GM20431 (cell line): ENCODE results near the gene PTPMT1.

Source experiments
- in situ Hi-C: fragments of 300-500 bp; cut with MseI, MboI; formaldehyde crosslinking; loops from one replicate; pipeline ENCODE4 v1.15.0; 2020; ENCODE audit warnings: low sequenced_read_pairs; ENCODE audit not compliant: unreplicated experiment

The PTPMT1 gene

DNA sequence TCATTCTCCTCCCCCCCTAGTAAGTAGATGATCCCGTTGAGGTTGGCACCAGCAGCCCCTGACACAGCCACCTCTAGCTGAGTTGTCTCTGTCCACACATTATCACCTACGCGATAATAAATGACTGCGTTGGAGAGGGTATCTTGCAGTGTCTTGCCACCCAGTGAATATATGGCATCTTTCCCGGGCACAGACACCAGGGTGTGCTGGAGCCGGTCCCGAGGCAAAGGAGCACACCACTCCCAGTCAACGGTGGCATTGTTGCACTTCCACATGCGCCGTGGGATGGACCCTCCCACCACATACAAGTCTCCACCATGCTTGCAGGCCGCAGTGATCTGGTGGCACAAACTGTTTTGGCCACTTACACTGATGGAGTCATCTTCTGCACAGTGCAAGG lies 7.9 kb downstream of the PTPMT1 start:
- in situ Hi-C loops: no loop called here

DNA sequence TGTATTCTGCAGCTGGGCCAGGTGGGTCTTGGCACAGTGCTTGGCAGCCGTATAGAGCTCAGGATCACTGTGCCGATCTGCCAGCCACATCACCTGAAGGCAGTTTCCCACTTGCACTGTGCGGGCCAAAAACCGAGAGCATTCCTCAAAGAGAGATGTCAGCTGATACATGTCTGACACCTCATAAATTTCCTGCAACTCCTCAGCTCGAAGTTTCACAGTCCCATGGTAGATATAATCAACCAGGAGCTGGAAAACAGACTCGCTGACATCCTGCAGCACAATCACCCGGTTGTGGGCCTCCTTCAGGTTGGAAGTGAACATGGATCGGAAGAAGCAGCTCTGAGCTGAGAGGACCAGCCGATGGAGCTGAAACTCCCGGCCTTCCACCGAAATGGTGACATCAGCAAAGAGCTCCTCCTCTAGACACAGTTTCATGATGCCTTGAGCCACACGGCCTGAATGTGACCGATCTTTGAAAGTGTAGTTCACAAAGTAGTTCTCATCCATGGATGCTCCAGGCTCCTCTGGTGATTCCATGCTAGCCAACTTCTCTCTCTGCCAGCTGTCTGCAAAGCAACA lies 12.2 kb downstream of the PTPMT1 start:
- in situ Hi-C loops: no loop called here

DNA sequence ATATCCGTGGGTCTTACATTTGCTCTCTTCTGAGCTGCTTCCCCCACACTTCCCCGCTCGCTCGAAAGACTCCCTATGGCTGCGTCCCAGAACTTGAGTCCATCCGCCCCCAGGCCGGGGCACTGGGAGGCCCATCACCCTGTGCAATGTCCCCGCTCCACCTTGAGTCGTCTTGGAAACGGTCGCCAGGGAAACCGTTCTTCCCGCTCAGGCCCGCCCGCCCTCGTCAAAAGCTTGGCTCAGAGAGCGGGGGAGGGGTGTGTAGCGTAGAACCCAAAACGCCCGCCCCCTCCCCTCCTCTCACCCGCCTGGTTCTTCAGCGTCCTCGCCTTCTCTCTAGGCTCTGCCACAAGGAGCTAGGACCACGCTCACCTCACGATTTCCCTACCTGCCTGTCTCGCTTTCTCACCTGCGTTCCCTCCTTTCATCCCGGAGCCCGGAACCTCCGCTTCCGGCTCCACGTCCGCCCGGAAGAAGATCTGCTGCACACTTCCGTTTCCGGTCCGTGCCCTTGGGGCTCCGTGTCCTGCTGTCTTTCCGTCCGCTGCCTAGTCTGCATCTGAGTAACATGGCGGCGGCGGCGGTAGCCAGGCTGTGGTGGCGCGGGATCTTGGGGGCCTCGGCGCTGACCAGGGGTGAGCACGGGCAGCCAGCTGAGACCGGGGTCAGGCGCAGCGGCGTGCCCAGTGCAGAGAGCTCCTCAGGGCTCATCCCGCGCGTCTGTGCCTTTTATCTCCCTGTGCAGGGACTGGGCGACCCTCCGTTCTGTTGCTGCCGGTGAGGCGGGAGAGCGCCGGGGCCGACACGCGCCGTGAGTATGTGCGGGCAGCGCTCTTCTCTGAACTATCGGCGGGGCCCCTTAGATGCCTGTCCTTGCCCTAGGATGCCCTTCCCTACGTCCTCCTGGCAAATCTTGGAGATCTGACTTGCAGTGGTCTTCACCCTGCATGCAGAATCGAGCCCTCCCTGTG lies 13.4 kb downstream of the PTPMT1 start, which contains the start of the genes KBTBD4 and NDUFS3:
Gene KBTBD4, minus strand, starts transcription at position 447 of the 971 bp plus-strand sequence. Its CDS starts 19 bp downstream, at position 428.
Gene NDUFS3, plus strand, starts transcription at position 551 of the 971 bp plus-strand sequence. Its CDS starts 18 bp downstream, at position 569.
- in situ Hi-C loops: no loop called here

DNA sequence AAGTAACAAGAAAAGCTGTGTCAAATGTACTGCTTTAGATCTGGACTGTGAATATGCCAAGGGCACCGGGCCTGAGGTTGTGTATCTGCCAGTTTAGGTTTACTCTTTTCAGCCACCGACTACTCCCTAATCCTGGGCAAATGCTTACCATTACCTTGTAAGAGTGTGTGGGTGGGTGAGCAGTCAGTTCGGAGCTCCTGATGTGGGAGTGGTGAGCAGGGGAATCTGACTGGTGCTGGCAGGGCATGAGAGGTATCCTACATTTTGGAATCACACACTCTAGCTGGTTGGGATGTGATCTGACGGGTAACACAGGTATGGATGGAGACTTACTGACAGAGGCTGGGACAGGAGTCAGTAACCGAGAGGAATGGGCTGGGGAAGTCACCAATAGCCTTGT lies 18.4 kb downstream of the PTPMT1 start:
- in situ Hi-C loops: no loop called here

DNA sequence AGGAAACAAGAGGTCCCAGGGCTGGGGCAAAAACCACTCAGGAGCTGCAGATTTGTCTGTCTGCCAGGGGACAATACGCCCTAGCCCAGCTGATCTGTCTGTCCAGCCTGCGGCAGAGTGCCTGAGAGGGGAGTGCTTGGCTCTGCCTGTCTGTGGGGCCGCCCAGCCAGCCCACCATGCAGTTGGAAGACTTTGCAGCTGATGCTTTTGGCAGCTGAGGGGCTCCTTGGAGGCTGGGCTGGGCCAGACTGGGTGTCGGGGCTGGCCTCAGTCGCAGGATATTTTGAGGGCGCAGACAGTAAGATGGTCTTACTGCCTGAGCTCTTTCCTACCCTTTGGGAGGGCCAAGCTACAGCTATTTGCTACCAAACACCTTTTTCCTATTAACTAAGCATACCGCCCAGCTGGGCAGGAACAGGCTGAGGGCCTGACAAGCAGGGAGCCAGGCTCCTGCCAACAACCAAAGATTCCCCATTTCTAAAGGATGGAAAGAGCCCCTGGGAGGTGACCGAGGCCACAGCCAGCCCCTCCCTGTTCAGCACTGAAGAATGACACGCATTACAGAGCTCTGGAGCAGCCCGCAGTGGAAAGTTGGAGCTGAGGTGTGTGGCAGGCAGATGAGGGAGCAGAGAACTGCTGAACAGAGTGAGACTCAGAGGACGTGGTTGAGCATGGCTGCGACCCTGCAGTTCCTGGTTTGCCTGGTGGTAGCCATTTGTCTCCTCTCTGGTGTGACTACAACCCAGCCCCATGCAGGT lies 20.9 kb downstream of the PTPMT1 start, which contains the start of gene FAM180B:
Gene FAM180B, plus strand, starts transcription at position 581 of the 758 bp plus-strand sequence. Its CDS starts 91 bp downstream, at position 672.
- in situ Hi-C loops: no loop called here

DNA sequence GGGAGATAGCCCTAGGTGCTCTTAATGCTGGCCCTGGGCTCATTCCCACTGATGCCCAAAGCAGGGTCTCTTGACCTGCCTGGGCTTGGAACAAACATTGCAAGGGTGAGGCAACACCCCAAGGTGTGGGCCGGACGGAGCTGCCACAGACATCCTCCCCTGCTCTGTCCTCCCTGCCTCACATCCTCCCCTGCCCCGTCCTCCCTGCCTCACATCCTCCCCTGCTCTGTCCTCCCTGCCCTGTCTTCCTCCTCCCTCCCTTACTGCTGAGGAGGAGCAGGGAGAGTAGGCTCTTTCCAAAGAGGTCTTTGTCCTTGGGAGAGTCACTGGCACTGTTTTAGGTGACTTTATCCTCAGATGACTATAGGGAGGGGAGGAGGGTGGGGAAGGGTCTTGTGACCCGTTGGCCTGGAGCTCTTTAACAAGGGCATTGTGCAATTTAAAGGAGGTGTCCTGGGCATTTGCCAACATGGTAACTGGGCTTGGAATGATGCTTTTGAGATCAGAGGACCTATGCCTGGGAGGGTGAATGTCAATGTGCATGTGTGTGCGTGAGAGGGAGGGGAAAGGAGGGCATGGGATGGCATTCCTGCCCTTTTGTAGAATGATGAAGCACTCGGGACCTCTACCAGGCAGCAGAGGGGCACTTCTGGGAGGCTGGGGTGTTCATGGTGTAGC lies 21.8 kb downstream of the PTPMT1 start:
- in situ Hi-C loops: no loop called here

DNA sequence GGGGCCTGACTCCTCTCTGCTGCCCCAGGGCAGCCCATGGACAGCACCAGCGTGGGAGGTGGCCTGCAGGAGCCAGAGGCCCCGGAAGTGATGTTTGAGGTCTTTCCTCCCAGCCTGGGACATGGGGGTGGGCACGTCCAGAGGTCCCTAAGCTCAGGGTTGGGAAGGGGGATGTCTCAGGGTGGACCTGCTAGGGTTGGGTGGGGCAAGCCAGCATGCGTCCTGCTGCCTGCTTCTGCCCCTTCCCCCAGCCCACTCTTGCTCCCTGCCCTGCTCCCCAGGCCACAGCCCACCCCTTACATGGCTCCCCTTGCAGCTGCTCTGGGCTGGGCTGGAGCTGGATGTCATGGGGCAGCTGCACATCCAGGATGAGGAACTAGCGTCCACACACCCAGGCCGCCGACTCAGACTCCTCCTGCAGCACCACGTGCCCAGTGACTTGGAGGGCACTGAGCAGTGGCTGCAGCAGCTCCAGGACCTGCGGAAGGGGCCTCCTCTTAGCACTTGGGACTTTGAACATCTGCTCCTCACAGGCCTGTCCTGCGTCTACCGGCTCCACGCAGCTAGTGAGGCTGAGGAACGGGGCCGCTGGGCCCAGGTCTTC lies 22.4 kb downstream of the PTPMT1 start:
- in situ Hi-C loops: no loop called here

DNA sequence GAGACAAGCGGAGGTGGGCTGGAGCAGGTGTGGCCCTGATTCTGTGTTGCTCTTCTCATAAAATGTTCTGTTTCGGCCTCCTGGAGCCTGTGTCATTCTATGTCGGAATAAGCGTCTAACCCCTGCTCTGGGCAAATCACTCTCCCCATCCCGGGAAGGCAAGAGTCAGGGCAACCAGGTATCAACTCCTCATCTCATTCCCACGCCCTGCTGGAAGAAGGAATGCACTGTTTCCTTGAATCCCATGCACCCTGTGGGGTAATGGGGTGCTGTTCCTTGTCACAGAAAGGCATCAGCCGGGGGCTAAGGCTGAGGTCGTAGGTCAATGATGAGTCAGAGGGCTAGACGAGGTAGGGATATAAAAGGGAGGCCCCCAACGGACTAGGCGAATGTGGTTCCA lies 23.7 kb downstream of the PTPMT1 start:
- in situ Hi-C loops: no loop called here

DNA sequence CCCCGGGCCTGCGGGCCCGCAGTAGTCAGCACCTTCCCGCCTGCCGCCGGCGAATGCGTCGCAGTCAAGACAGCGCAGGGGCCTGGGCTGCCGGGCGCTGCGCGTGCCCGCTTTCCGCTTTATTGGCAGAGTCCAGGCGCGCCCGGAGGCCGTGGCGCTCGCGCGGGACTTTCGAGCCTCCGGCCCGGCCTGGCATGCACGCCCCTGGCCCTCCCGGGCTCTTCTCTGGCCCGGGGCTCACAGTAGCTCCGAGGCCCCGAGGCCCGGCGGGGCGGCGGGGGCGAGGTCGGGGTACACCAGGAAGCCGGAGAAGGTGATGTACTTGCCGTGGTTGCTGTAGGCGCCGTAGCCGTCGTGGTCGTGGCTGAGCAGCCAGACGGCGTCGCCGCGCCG lies 24.2 kb downstream of the PTPMT1 start:
- in situ Hi-C loops: no loop called here

DNA sequence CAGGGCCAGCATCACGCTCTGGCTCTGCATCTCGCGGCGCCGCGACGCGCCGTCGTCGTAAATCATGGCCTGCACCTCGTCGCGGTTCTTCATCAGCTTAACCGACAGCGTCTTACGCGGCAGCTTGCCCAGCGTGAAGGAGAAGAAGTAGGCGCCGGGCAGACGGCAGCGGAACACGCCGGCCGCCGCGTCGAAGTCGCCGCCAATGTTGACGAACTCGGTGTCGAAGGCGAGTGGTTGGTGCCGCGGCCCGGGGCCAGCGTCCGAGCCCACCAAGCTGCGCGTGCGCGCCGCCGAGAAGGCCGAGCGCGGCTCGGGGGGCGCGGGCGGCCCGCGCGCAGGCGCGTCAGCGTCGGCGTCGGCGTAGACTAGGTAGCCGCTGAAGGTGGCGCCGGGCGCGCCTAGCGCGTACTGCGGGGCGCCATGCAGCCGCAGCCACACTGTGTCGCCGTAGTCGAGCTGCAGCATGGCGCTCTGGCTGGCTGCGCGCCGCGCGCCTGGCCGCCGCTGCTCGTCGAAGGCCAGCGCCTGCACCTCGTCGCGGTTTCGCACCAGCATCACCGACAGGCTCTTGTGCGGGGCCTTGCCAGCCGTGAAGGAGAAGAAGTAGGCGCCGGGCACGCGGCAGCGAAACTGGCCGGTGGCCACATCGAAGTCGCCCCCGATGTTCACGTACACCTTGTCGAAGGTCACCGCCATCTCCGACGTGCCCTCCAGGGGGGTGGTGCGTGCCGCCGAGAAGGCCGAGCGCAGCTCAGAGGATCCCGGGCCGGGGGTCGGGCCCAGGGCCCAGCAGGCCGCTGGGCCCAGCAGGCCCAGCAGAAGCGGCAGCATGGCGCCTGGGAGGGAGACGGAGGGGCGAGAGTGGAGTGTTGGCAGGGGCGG lies 24.8 kb downstream of the PTPMT1 start:
- in situ Hi-C loops: no loop called here

DNA sequence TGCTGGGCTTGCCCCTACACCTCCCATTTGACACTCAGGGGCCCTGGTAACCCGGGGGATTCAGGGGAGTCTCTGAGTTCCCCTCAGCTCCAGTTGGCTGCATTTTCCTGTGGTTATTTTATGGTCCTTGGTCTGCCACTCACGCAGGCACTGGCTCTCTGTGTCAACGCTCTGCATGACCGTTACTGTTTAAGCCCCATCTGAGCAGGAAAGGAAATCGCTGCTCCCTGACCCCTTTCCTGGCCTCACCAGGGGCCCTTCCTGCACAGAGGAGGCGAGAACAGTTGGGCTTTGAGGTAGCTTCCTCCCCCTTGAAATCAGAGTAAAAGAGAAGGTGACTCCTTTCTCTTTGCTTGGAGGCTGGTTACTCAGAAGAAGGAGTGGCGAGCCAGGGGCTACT lies 26.4 kb downstream of the PTPMT1 start:
- in situ Hi-C loops: no loop called here

DNA sequence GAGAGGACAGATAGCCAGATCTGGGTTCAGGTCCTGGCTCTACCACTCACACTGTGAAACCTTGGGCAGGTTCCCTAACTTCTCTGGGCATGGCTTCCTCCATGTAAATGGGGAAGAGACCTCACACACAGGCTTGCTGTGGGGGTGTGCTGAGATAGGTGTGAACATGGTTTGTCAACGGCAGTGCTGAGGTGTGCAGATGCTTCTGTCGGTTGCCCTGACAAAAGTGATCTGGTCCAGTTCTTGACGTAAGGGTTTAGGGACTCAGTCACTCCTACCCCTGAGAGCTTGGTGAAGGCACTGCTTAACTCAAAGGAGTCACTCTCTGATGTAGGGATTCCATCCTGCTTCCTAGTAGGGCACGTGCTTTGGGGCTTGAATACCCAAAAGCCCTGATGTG lies 26.9 kb downstream of the PTPMT1 start:
- in situ Hi-C loops: no loop called here

DNA sequence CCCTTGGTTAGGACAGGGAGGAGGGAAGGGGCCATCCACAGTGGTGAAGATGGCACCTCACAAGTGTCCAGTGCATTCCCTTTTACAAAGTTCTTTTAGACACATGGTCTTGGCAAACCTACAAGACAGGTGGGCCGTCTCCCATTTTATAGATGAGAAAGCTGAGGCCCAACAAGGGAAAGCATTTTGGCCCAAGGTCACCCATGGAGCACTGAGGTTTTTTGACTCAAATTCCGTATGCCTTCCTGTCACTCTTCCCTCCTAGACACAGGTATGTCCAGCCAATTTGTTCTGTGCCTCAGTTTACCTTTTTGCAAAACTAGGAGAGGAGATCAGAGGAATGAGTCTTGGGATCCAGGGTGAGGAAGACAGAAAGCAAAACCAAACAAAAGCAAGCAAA lies 27.6 kb downstream of the PTPMT1 start:
- in situ Hi-C loops: no loop called here

DNA sequence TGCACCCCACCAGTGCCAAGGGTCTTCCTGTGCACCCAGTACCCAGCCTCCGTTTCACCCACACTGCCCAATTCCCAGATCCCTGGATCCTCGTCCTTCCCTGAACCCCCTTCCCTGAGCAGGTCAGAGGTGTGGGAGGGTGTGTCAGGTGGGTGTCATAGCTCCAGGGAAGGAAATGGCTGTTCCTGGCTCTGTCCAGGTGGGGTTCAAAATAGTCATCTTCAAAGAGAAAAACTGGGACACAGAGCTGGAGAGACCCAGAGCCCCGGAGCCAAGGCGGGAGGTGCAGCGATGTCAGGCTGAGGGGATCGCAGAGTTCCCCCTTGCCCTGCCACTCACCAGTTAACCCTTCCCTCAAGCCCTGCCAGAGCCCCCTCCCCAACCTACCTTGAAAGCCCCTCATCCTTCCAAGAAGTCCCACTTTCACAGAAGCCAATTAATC lies 28.1 kb downstream of the PTPMT1 start:
- in situ Hi-C loops: no loop called here

DNA sequence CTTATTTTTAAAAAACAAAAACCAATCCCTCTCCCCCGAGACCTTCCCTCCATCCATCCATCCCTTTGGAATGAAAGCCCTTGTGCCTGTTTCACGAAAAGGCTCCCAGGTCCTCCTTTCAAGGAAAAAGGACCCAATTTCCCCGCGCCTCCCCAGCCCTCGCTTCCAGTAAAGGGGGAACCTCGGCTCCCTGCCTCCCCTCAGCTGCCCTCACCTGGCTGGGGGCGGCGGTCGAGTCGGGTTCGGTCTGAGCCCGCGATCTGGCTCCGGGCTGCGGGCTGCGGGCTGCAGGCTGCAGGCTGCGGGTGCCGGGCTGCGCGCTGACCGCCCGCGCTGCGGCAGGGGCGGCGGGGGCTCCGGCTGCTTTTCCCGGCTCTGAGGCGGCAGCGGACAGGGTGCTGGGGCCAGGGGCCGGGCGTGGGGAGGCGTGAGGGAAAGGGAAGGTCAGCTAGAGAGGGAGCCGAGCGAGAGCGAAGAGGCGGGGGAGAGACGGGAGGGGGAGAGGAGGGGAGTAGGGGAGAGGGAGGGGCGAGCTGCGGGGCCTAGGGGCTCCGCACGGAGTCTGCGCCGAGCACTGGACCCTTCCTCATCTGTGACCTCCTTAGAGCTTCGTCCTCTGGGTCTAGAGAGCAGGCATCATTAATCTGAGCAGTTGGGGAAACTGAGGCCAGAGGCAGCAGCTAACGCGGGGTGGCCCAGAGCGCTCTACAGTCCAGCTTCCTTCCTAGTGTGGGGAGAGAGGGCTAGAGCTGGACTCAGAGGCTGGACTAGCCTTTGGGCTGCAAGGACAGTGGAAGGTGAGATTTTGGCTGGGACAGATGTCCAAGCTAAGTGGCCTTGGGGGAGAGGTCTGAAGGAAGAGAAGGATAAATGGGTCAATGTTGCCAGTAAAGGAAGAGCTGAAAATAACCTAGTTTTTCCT lies 28.8 kb downstream of the PTPMT1 start, which contains the start of gene C1QTNF4:
Gene C1QTNF4, minus strand, starts transcription at position 478 of the 922 bp plus-strand sequence. CDS start 3,601 bp downstream, outside the sequence.
- in situ Hi-C loops: no loop called here

DNA sequence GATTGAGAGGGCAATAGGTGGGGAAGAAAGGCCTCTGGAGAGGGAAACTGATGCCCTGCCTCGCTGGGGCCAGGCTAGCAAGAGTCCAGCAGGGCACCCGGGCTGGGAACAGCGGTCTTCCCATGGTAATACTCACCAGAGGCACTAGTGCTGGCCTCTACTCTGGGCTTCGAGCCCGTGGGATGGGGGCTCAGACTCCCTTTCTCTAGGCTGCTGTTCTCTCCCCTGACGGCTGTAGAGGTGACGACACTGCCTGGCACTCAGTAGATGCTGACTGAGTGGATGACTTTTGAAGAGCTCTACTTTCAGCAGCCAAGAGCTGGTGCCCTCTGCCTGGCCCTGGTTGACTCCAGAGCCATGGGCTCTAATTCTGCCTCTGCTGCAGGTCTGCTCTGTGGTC lies 29.6 kb downstream of the PTPMT1 start:
- in situ Hi-C loops: no loop called here

DNA sequence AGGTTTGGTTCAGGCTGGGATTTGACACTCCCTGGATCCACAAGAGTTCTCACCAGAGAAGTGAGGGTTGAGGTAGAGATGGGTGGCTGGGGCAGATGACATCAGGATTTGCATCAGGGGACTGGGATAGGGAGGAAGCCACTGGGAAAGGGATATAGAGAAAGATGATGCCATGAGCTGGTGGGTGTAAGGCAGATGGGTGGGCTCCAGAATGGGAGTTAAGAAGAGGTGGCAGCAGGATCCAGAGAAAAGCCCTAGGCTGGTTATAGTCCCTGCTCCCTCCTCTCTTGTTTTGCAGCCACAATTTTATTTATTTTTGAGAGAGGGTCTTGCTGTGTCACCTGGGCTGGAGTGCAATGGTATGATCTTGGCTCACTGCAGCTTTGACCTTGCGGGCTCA lies 30.6 kb downstream of the PTPMT1 start:
- in situ Hi-C loops: no loop called here
